ENCODE data around the gene NCKAP5. TPM values are rescaled to one million over a fixed set of nuclear protein-coding genes. Genes with fewer than 3 reads are reported as not detected.

NCKAP5 gene
- total RNA-seq, 2 donors from 2014 or later, result 0.78 to 2.6 TPM

GRCh38 chr2:133360190-133360589 is 208.1 kb downstream of the NCKAP5 start:
- Histone ChIP-seq H3K4me3 (no peak overlapping the region), H3K36me3 (replicated peaks in 1 of 2; ENCODE audit: insufficient read depth in 1 of 2, low read depth in 2 of 2) (no peaks in the 10 kb centered on the region), H3K27ac (no peak overlapping the region), H3K9me3 (no peaks in the 10 kb centered on the region), H3K4me1 (no peaks in the 10 kb centered on the region), H3K27me3 (no peaks in the 10 kb centered on the region)
- ATAC-seq (no peak), DNase-seq (no peak)
- WGBS, 2 donors, result 47 to 54% methylated on average over 3 of the region's 3 CpGs
- intact Hi-C loops (cut with DNase I), result no loop called here
- TF ChIP-seq POLR2A (IDR thresholded peaks at IDR 0.05) (no peak), CTCF (IDR thresholded peaks at IDR 0.05) (no peak)

GRCh38 chr2:133352719-133353118 is 215.5 kb downstream of the NCKAP5 start:
- Histone ChIP-seq H3K9me3 (no peaks in the 10 kb centered on the region), H3K4me1 (no peaks in the 10 kb centered on the region), H3K27ac (no peak overlapping the region), H3K27me3 (no peaks in the 10 kb centered on the region), H3K4me3 (no peak overlapping the region), H3K36me3 (replicated peaks in 1 of 2; ENCODE audit: insufficient read depth in 1 of 2, low read depth in 2 of 2) (no peaks in the 10 kb centered on the region)
- intact Hi-C loops (cut with DNase I), result no loop called here
- ATAC-seq (peak; percentile 18), DNase-seq (peak in 1 of 4 donors; percentile 19)
- 56 to 79% methylated on average over 1 of the region's 1 CpG for WGBS, 2 donors
- TF ChIP-seq CTCF (IDR thresholded peaks at IDR 0.05) (no peak), POLR2A (IDR thresholded peaks at IDR 0.05) (no peak)

- no peaks in the 10 kb centered on the region for H3K36me3 ChIP-seq (replicated peaks in 1 of 2; ENCODE audit: insufficient read depth in 1 of 2, low read depth in 2 of 2)
- H3K9me3 ChIP-seq, result no peaks in the 10 kb centered on the region
- DNase-seq (no peak), ATAC-seq (no peak)
- H3K4me1 ChIP-seq, result no peaks in the 10 kb centered on the region
- no peaks in the 10 kb centered on the region for H3K27me3 ChIP-seq
- intact Hi-C loops (cut with DNase I), result no loop called here
- no peak overlapping the region for H3K27ac ChIP-seq
- no peak overlapping the region for H3K4me3 ChIP-seq
- 58 to 74% methylated on average over 4 of the region's 4 CpGs for WGBS, 2 donors
- no peak for TF ChIP-seq POLR2A (IDR thresholded peaks at IDR 0.05)
- no peak for TF ChIP-seq CTCF (IDR thresholded peaks at IDR 0.05)
Observed at GRCh38 chr2:133346654-133347053, 221.6 kb downstream of the NCKAP5 start.

- Histone ChIP-seq H3K4me3 (no peak overlapping the region), H3K9me3 (no peaks in the 10 kb centered on the region), H3K27ac (no peak overlapping the region), H3K36me3 (replicated peaks in 1 of 2; ENCODE audit: insufficient read depth in 1 of 2, low read depth in 2 of 2) (no peaks in the 10 kb centered on the region), H3K4me1 (no peaks in the 10 kb centered on the region), H3K27me3 (no peaks in the 10 kb centered on the region)
- TF ChIP-seq CTCF (IDR thresholded peaks at IDR 0.05) (no peak), POLR2A (IDR thresholded peaks at IDR 0.05) (no peak)
- WGBS, 2 donors, result 87 to 88% methylated on average over 1 of the region's 1 CpG
- DNase-seq (no peak), ATAC-seq (no peak)
- intact Hi-C loops (cut with DNase I), result no loop called here
Observed at GRCh38 chr2:133345638-133346037, 222.6 kb downstream of the NCKAP5 start.

GRCh38 chr2:133344849-133345248 is 223.4 kb downstream of the NCKAP5 start:
- intact Hi-C loops (cut with DNase I), result no loop called here
- ATAC-seq (no peak), DNase-seq (no peak)
- WGBS, 2 donors, result 64 to 72% methylated on average over 6 of the region's 6 CpGs
- TF ChIP-seq POLR2A (IDR thresholded peaks at IDR 0.05) (no peak), CTCF (IDR thresholded peaks at IDR 0.05) (no peak)
- Histone ChIP-seq H3K4me1 (no peaks in the 10 kb centered on the region), H3K27me3 (no peaks in the 10 kb centered on the region), H3K4me3 (no peak overlapping the region), H3K27ac (no peak overlapping the region), H3K36me3 (replicated peaks in 1 of 2; ENCODE audit: insufficient read depth in 1 of 2, low read depth in 2 of 2) (no peaks in the 10 kb centered on the region), H3K9me3 (no peaks in the 10 kb centered on the region)
